Activated CD8-positive, alpha-beta memory T cell treated with anti-CD3 and anti-CD28 coated beads, Interleukin-2, amount 50 U/mL, for 4 hours (primary cell): ENCODE data around the gene SF3B6.
"Not testable (repeated sequence)": the region's sequence is repeated elsewhere in the genome, so short reads cannot be mapped to it uniquely, and the experiment has no call there.

ENCODE experiments used
- DNase-seq: peaks from one replicate; pipeline ENCODE4 v3.0.0-alpha.2; 2020

SF3B6 gene

GRCh38 chr2:24050041-24050979 is 25.8 kb downstream of the SF3B6 start:
- peak; percentile 16 for DNase-seq

- peak; percentile 57 for DNase-seq
These were observed 26.6 kb downstream of the SF3B6 start, which contains the start of gene FKBP1B for GRCh38 chr2:24049485-24050021. Gene FKBP1B (plus strand): TSS chr2:24049741. CDS start chr2:24049850, 109 bp downstream.

GRCh38 chr2:24048769-24049484 is 27.2 kb downstream of the SF3B6 start:
- no peak for DNase-seq

GRCh38 chr2:24047703-24048033 is 28.5 kb downstream of the SF3B6 start:
- no peak for DNase-seq

GRCh38 chr2:24046930-24047702 is 29.0 kb downstream of the SF3B6 start, which contains the start of gene WDCP:
Gene WDCP (minus strand): TSS chr2:24047391. CDS start chr2:24039494, 7,897 bp downstream.
- peak; percentile 87 for DNase-seq

GRCh38 chr2:24046599-24046929 is 29.6 kb downstream of the SF3B6 start:
- no peak for DNase-seq

- no peak for DNase-seq
These were observed 30.3 kb downstream of the SF3B6 start for GRCh38 chr2:24045511-24046508.

GRCh38 chr2:24043133-24043532 is 33.0 kb downstream of the SF3B6 start:
- DNase-seq = not testable (repeated sequence)

- DNase-seq = no peak
These were observed 35.6 kb downstream of the SF3B6 start for GRCh38 chr2:24040511-24040910.

- no peak for DNase-seq
These were observed 37.2 kb downstream of the SF3B6 start for GRCh38 chr2:24038786-24039499.

GRCh38 chr2:24026233-24026632 is 49.9 kb downstream of the SF3B6 start:
- no peak for DNase-seq

- DNase-seq = no peak
These were observed 51.0 kb downstream of the SF3B6 start for GRCh38 chr2:24024996-24025663.

- no peak for DNase-seq
These were observed 52.1 kb downstream of the SF3B6 start for GRCh38 chr2:24024018-24024417.

GRCh38 chr2:24022975-24023575 is 53.1 kb downstream of the SF3B6 start:
- DNase-seq = no peak

GRCh38 chr2:24022324-24022974 is 53.7 kb downstream of the SF3B6 start:
- no peak for DNase-seq

GRCh38 chr2:24021122-24021998 is 54.8 kb downstream of the SF3B6 start:
- no peak for DNase-seq

- no peak for DNase-seq
These were observed 55.9 kb downstream of the SF3B6 start for GRCh38 chr2:24020244-24020643.

- DNase-seq = no peak
These were observed 56.4 kb downstream of the SF3B6 start for GRCh38 chr2:24019729-24020128.
